ENCODE measurements around the gene CUL5.

CUL5 gene

DNA sequence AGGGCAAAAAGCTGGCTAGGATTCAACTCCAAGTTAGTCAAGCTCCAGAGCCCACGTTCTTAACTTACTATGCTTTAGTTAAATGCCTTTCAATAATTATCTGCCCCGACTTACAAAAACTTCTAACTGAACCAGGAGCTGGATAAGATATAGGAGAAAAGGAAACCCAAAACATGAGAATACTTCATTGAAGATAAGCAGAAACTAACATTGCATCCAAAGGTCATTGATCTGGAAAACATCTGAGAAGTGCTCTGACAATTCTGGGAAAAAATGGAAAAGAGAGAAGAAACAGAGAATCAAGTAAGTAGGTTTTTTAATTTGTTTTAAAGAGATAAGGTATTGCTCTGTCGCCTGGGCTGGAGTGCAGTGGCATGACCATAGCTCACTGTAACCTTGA lies 139.9 kb downstream of the CUL5 start:
- TF ChIP-seq POLR2A (IDR thresholded peaks at IDR 0.05; ENCODE audit: low read depth, low read length): no peak
- TF ChIP-seq POLR2AphosphoS5 (IDR thresholded peaks at IDR 0.05; ENCODE audit: low read depth, low read length): no peak
- no peak for TF ChIP-seq TAF1 (IDR thresholded peaks at IDR 0.05; ENCODE audit: borderline replicate concordance, low read depth, low read length)
- FAIRE-seq: peak; percentile 17
- no peak for DNase-seq (ENCODE audit: insufficient read length)

DNA sequence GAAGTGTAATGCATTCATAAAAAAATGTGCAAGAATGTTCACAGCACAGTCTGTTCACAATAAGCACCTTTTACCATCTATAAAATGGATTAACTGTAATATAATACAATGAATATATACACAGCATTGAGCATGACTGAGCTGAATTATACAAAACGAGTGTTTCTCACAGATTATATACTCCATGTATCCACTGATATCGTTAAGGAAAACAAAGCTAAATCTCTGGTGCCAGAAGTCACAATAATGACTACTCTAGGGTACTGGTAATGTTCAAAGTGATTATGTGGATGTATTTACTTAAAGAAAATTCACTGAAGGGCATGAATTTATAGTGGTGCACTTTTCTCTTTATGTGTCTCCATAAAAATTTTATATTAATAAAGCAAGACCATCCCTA lies 145.9 kb downstream of the CUL5 start:
- FAIRE-seq (no peak), DNase-seq (ENCODE audit: insufficient read length) (no peak)
- TF ChIP-seq TAF1 (IDR thresholded peaks at IDR 0.05; ENCODE audit: borderline replicate concordance, low read depth, low read length) (no peak), POLR2A (IDR thresholded peaks at IDR 0.05; ENCODE audit: low read depth, low read length) (no peak), POLR2AphosphoS5 (IDR thresholded peaks at IDR 0.05; ENCODE audit: low read depth, low read length) (no peak)
